WTC11 (cell line): ENCODE measurements around the gene SCAF8. TPM values are rescaled to one million over a fixed set of nuclear protein-coding genes. Genes with fewer than 3 reads are reported as not detected.

Source experiments
- ATAC-seq: fragments of 200-7000 bp; cut with Tn5 transposase; 2 replicates; pipeline ENCODE4 v1.10.0; 2021; ENCODE audit warnings: mild to moderate bottlenecking, moderate library complexity
- CTCF ChIA-PET: fragments of 300-600 bp; sonication (Branson Sonifier 250); formaldehyde crosslinking; loops from one replicate; lab custom pipeline; 2021; ENCODE audit warnings: antibody characterized with exemption; lab: Charles Lee
- POLR2A ChIA-PET: fragments of 350-600 bp; sonication (Branson Sonifier 250); formaldehyde crosslinking; loops from one replicate; lab custom pipeline; 2021; ENCODE audit warnings: antibody characterized with exemption; lab: Charles Lee
- DNase-seq: peaks from one replicate; pipeline ENCODE4 v3.0.0; 2021; ENCODE audit warnings: low spot score
- H3K27ac Mint-ChIP-seq: 2 replicates; pipeline ENCODE4 v1.8.0; 2021; ENCODE audit warnings: mixed read lengths
- H3K27me3 Mint-ChIP-seq: 2 replicates; pipeline ENCODE4 v1.8.0; 2021; ENCODE audit warnings: low read depth, mild to moderate bottlenecking, moderate library complexity, mixed read lengths
- H3K36me3 Mint-ChIP-seq: 2 replicates; pipeline ENCODE4 v1.8.0; 2021; ENCODE audit warnings: mixed read lengths
- H3K4me1 Mint-ChIP-seq: 2 replicates; pipeline ENCODE4 v1.8.0; 2022; ENCODE audit warnings: mixed read lengths
- H3K4me3 Mint-ChIP-seq: 2 replicates; pipeline ENCODE4 v1.8.0; 2021; ENCODE audit warnings: mild to moderate bottlenecking, moderate library complexity, mixed read lengths
- H3K9me3 Mint-ChIP-seq: 2 replicates; pipeline ENCODE4 v1.8.0; 2021; ENCODE audit warnings: mixed read lengths
- FOXK1 ChIP-seq: sonication (generic); formaldehyde crosslinking; IDR thresholded peaks from 2 replicates; pipeline ENCODE4 v1.8.0; 2022; ENCODE audit warnings: mild to moderate bottlenecking, moderate library complexity, missing genetic modification reagents
- KAT7 ChIP-seq: sonication (generic); formaldehyde crosslinking; IDR thresholded peaks from 2 replicates; pipeline ENCODE4 v1.8.1; 2023; ENCODE audit warnings: missing genetic modification reagents, mild to moderate bottlenecking, borderline replicate concordance
- MYBL2 ChIP-seq: sonication (generic); formaldehyde crosslinking; IDR thresholded peaks from 2 replicates; pipeline ENCODE4 v1.8.1; 2023; ENCODE audit warnings: mild to moderate bottlenecking, moderate library complexity, missing genetic modification reagents
- PRDM15 ChIP-seq: sonication (generic); formaldehyde crosslinking; IDR thresholded peaks from 2 replicates; pipeline ENCODE4 v1.8.0; 2022; ENCODE audit warnings: missing genetic modification reagents
- RELA ChIP-seq: sonication (generic); formaldehyde crosslinking; IDR thresholded peaks from 2 replicates; pipeline ENCODE4 v1.8.1; 2022; ENCODE audit warnings: missing genetic modification reagents, mild to moderate bottlenecking, borderline replicate concordance
- ZBTB21 ChIP-seq: sonication (generic); formaldehyde crosslinking; IDR thresholded peaks from 2 replicates; pipeline ENCODE4 v1.8.1; 2023; ENCODE audit warnings: mild to moderate bottlenecking, missing genetic modification reagents, borderline replicate concordance
- ZNF423 ChIP-seq: fragments of 250-450 bp; sonication (Bioruptor Pico); IDR thresholded peaks from 2 replicates; pipeline ENCODE4 v2.1.2; 2022; ENCODE audit warnings: mild to moderate bottlenecking, moderate library complexity
- ZNF425 ChIP-seq: fragments of 250-450 bp; sonication (Bioruptor Pico); conservative IDR thresholded peaks from 2 replicates; pipeline ENCODE4 v1.9.0; 2021; ENCODE audit warnings: mild to moderate bottlenecking
- ZNF532 ChIP-seq: fragments of 250-450 bp; sonication (Bioruptor Pico); IDR thresholded peaks from 2 replicates; pipeline ENCODE4 v1.9.0; 2021; ENCODE audit warnings: mild to moderate bottlenecking, borderline replicate concordance
- ZNF671 ChIP-seq: fragments of 250-450 bp; sonication (Bioruptor Pico); IDR thresholded peaks from 2 replicates; pipeline ENCODE4 v1.8.0; 2021; ENCODE audit warnings: mild to moderate bottlenecking
- total RNA-seq: library from RNA; stranded (reverse); gene quantifications from 3 replicates; pipeline ENCODE4 v1.2.3, GENCODE V29; 2021
- TF ChIP-seq, protein P1 (sequence below): sonication (generic); formaldehyde crosslinking; conservative IDR thresholded peaks from 2 replicates; pipeline ENCODE4 v1.8.1; 2023; ENCODE audit warnings: mild to moderate bottlenecking, low read depth, missing genetic modification reagents, moderate library complexity
- TF ChIP-seq, protein P2 (sequence below): sonication (generic); formaldehyde crosslinking; IDR thresholded peaks from 2 replicates; pipeline ENCODE4 v1.8.1; 2023; ENCODE audit warnings: mild to moderate bottlenecking, missing genetic modification reagents, moderate library complexity
- TF ChIP-seq, protein P3 (sequence below): sonication (generic); formaldehyde crosslinking; IDR thresholded peaks from 2 replicates; pipeline ENCODE4 v1.8.1; 2022; ENCODE audit warnings: low read depth, missing genetic modification reagents, borderline replicate concordance
- TF ChIP-seq, protein P4 (sequence below): sonication (generic); formaldehyde crosslinking; IDR thresholded peaks from 2 replicates; pipeline ENCODE4 v1.8.1; 2022; ENCODE audit warnings: mild to moderate bottlenecking, missing genetic modification reagents, moderate library complexity, borderline replicate concordance

SCAF8 gene
- total RNA-seq, 1 experiment from 2014 or later = 40.7 TPM

DNA sequence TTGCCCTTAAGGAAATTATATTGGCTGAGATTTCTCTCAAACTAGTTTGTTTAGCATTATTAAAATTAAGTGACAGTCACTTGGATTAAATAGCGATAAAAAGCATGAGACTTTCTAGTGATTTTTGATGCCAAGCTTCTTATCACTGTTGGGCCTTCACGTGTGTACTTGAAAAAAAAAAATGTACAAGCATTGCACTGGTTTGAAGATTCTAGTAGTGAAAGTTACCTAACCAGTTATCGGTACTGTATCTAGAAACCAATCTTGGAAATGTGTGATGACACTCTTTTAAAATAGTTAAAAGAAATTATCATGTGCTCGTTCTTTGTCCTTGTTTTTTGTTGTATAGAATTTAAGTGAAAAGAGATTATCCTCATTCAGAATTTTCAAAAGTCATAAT is 102.1 kb downstream of the SCAF8 start:
- ChIA-PET CTCF (no interaction called here), POLR2A (no interaction called here)
- Mint-ChIP-seq H3K36me3 (peaks cover 18% of the 10 kb centered on the region), H3K4me3 (no peak overlapping the region), H3K27ac (no peak overlapping the region), H3K4me1 (peaks cover 15% of the 10 kb centered on the region), H3K9me3 (no peaks in the 10 kb centered on the region), H3K27me3 (no peaks in the 10 kb centered on the region)
- DNase-seq = no peak
- no peak for ATAC-seq
- TF ChIP-seq FOXK1 (CRISPR knock-in tag) = no peak
- TF ChIP-seq, protein P1, sequence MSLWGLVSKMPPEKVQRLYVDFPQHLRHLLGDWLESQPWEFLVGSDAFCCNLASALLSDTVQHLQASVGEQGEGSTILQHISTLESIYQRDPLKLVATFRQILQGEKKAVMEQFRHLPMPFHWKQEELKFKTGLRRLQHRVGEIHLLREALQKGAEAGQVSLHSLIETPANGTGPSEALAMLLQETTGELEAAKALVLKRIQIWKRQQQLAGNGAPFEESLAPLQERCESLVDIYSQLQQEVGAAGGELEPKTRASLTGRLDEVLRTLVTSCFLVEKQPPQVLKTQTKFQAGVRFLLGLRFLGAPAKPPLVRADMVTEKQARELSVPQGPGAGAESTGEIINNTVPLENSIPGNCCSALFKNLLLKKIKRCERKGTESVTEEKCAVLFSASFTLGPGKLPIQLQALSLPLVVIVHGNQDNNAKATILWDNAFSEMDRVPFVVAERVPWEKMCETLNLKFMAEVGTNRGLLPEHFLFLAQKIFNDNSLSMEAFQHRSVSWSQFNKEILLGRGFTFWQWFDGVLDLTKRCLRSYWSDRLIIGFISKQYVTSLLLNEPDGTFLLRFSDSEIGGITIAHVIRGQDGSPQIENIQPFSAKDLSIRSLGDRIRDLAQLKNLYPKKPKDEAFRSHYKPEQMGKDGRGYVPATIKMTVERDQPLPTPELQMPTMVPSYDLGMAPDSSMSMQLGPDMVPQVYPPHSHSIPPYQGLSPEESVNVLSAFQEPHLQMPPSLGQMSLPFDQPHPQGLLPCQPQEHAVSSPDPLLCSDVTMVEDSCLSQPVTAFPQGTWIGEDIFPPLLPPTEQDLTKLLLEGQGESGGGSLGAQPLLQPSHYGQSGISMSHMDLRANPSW (CRISPR knock-in tag) = no peak
- TF ChIP-seq, protein P2, sequence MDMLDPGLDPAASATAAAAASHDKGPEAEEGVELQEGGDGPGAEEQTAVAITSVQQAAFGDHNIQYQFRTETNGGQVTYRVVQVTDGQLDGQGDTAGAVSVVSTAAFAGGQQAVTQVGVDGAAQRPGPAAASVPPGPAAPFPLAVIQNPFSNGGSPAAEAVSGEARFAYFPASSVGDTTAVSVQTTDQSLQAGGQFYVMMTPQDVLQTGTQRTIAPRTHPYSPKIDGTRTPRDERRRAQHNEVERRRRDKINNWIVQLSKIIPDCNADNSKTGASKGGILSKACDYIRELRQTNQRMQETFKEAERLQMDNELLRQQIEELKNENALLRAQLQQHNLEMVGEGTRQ (CRISPR knock-in tag) = no peak
- TF ChIP-seq KAT7 (CRISPR knock-in tag) = no peak
- no peak for TF ChIP-seq ZBTB21 (CRISPR knock-in tag)
- TF ChIP-seq, protein P3, sequence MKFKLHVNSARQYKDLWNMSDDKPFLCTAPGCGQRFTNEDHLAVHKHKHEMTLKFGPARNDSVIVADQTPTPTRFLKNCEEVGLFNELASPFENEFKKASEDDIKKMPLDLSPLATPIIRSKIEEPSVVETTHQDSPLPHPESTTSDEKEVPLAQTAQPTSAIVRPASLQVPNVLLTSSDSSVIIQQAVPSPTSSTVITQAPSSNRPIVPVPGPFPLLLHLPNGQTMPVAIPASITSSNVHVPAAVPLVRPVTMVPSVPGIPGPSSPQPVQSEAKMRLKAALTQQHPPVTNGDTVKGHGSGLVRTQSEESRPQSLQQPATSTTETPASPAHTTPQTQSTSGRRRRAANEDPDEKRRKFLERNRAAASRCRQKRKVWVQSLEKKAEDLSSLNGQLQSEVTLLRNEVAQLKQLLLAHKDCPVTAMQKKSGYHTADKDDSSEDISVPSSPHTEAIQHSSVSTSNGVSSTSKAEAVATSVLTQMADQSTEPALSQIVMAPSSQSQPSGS (CRISPR knock-in tag) = no peak
- TF ChIP-seq RELA (CRISPR knock-in tag) = no peak
- no peak for TF ChIP-seq ZNF671 (CRISPR knock-in tag)
- TF ChIP-seq ZNF425 (CRISPR knock-in tag) = no peak
- no peak for TF ChIP-seq ZNF423
- TF ChIP-seq, protein P4, sequence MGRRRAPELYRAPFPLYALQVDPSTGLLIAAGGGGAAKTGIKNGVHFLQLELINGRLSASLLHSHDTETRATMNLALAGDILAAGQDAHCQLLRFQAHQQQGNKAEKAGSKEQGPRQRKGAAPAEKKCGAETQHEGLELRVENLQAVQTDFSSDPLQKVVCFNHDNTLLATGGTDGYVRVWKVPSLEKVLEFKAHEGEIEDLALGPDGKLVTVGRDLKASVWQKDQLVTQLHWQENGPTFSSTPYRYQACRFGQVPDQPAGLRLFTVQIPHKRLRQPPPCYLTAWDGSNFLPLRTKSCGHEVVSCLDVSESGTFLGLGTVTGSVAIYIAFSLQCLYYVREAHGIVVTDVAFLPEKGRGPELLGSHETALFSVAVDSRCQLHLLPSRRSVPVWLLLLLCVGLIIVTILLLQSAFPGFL = no peak
- TF ChIP-seq ZNF532 = no peak
- no peak for TF ChIP-seq MYBL2 (CRISPR knock-in tag)
- TF ChIP-seq PRDM15 (CRISPR knock-in tag) = no peak
